ENCODE results near the gene PEX14. TPM values are rescaled to one million over a fixed set of nuclear protein-coding genes. Genes with fewer than 3 reads are reported as not detected.

The PEX14 gene
- polyA plus RNA-seq, 12 donors: 9.3 to 22.8 (median 13.2) TPM; not detected in 1

DNA sequence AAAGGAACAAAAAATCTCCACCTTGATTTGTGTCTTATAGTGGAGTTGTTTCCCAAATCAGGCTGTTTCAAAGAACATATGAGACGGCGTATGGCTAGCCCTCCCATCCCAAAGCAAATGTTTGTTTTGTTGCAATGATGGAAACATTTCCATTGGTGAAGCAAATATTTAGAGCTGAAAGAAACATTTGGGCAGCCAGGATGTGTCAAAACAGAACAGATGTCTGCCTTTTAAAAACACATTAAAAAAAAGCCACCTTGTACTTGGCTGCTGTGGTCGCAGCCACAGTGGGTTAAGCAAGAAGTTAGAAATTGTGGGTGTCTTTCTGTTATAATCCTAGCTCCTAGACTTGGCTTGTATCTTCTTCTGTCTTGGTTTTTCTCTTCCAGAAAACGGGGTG, 116.3 kb downstream of the PEX14 start:
- DNase-seq: no peak

DNA sequence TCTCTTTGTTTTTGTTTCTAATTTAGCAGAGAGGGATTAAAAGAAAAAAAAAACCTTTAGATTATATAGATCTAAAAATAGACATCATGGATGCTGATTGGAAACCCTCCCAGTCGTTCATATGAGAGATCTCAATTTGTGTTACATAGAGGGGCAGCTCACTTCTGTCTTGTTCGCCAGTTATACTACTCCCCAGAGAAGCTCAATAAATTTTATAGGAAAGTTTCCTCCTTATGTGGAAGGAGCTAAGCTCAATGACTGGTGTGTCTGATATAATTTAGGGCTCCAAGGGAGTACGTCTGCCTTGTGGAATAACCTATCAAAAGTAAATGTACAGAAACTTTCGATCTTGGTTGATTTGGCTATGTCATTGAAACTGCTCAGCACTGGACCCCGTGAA, 117.6 kb downstream of the PEX14 start:
- DNase-seq: no peak

DNA sequence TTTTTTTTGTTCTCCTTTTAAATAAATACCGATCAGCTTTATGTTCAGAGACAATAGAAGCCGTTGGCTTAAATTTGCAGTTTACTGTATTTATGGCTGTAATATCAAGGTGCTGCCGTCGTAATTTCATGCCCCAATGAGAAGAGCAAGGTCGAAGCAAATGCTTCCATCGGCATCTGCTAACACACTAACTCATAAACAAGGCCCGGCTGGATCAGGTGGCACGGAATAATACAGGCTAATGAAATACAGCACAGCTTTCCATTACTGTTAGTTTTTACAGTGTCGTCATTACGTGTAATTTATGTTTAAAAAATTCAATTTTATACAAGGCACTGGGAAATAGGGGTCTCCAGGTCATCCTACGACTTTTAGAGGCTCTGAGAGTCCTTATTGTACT, 119.0 kb downstream of the PEX14 start:
- DNase-seq: no peak

DNA sequence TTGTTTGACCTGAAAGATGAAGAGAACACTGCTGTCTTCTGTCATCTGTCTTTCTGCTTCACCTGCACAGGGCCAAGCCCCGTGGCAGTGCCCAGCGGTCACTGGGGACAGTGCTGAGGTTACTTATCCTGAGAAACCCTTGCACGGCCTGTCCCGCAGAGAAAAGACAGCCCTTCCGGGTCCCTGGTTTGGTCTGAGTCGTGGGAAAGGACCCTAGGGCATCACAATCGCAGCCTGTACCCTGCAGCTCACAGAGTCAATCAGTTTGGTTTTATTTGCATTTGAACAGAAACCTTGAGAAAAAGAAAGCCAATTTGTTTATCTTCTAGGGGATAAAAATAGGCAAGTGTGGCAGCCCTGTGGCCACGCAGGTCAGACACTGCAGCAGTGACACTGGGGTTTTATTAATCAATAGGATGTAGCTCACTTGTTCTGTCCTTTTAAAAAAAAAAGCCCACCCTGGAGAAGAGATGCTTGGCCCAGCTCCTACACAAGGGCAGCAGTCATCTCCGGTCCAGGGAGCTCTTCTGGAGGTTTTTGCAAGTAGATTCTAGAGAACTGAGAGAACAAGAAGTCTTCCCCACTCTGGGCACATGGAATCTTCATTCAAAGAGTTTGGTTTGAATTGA, 120.0 kb downstream of the PEX14 start:
- no peak for DNase-seq

DNA sequence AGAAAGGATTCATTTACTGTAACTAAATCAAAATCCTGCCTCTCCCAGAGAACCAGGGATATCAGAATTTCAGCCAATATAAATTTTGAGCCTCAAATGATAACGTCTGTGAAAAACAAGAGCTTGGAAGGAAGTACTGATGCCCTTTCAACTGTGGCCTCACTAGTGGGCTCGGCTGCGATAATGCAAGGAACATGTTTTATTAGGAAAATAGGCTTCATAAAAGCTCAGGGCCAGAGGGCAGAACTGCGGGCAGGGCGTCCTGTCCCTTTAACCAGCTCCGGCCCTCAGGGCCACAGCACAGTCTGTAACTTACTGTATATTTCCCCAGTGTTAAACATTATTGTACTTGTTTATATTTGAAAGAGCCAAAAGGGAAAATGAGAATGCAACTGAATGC, 122.0 kb downstream of the PEX14 start:
- DNase-seq: no peak

DNA sequence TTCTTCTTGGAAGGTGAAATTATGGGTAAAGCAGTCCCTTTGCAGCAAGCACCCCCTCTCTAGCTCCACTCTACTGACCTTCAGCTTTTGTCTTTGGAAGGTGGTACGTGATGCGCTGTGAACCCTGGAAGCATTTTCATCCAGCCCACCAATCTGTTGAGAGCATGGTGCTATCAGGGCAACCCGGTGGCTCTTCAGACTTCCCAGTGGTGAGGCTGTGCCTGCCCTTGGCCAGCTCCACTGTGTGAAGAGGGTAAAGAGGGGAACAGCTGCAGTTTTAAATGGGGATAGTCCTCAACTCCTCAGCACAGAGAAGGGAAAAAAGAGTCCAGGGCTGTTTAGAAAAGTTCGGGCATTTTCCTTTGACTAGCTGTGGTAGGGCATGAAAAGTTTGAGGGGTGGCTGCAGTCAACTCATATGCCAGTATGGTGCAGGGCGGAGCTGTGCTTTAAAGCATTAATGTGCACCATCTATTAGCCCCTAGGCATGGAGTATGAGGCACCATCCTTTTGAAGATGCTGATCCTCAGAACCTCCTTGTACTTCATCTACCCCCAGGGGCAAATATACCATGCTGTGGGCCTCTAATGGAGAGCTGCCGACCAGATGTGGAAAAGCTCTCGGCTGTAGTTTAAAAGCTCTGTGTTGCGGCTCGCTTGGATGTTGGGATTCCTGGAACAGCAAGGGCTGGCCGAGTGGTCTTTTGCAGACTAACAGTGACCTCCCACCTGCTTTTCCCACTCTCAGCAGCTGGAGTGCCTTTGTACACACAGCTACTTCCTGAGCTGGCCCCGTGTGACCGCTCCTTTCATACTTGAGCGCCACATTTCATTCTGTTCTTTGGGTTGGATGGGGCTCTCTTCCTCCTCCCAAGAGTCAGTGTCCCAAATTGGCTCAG, 123.0 kb downstream of the PEX14 start:
- no peak for DNase-seq

DNA sequence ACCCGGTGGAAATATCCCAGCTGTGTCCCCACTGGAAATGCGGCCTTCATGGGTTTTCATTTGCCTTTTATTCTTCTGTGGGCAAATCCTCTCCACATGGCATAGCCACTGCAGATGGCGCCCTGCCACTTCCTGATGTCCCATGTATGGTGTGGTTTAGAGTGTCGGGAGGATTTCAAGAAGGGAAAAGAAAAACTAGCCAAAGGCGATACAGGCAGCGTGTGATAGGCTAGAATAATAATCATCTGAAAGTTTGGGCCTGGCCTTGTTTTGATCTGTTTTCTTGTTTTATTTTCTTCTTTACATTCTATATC, 123.6 kb downstream of the PEX14 start:
- peak; percentile 16 for DNase-seq

DNA sequence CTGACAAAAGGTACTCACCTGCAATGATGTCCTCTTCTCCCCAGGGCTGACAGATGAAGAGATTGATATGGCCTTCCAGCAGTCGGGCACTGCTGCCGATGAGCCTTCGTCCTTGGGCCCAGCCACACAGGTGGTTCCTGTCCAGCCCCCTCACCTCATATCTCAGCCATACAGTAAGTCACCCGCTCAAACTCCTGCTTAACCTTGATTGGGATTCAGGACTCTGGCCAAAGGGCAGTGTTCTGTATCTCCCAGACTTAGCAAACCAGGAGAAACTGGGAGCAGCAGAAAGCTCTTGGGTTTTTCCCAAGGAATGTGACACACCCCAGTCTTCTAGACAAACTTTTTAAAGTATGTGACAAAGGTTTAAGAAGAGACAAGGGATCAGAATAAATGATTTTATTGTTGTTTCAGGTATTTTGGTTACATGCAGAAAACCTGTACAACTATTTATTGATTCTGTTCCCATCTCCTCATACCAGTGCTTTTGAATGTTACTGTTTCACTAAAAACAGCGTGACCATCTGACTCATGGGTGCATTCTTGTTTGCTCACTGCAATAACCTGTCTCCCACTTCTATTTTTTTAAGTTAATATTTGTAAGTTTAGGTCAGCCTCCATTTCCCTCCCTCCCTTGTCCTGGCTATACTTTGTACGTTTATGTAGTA, 124.6 kb downstream of the PEX14 start:
- DNase-seq: no peak

DNA sequence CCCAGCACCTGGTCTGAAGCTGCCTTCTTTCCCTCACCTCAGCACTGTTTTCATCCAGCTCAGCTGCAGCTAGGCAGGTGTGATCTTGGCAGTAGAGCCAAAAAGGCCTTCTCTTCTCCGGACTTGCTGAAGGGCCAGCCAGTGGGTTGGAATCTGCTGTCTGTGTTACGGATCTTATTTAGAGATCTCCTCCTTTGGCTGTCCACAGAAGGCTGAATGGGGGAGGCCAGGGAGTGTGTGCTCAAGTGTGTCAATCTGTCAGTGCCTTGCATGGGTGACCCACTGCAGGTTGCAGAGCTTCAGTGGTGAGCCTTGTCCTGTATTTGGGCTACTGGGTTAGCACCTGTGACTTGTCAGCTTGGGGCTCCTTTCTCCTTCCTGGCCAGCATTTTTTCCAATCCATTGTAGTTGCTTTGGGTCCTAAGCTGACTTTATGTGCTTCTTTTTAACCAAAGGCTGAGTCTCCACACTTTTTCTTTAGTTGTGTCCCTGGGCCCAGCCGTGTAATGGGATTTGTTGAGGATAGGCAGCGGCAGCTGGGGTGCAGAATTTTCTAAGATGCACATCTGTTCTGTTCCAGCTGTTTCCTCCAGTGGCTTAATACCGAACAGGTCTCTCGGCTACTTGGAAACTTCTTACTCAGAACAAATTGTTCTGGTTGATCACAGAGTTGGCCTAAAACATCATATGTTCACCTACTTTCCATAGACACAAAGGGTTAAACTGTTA, 126.8 kb downstream of the PEX14 start:
- DNase-seq: no peak

DNA sequence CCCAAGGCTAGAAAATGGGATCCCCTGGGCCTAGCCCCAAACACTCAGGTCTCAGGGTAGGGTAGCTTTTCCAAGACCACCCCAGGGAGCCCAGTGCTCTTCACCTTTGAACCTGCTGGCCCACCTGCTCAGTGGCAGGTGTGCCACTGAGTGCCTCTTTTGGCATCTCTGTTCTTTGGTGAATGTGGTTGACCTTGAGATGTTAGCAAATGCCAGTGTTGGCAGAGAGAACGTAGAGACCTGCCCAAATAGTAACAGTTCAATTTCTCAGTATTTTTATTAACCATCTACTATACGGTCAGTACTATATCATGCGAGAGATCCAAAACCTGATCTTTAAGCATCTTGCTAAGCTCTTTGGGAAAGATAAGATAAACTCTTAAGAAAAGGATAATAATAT, 128.2 kb downstream of the PEX14 start:
- no peak for DNase-seq

DNA sequence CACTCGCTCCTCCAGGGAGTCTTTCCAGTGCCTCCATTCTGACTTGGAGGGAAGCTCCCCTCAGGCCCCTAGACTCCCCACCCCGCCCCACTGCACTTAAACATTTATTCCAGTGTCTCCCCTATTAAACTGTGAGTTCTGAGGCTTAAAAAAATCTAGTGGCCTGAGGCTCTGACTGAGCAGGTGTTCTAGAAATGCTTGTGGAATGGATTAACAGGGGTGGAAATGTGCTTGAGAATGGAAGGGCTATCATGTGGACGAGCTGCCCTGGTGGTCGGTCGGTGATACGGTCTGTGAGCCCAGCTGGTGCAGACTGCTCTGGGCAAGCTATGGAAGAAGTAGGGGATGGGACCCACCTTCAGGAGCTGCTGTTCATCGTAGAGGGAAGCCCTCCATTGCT, 130.2 kb downstream of the PEX14 start:
- no peak for DNase-seq

DNA sequence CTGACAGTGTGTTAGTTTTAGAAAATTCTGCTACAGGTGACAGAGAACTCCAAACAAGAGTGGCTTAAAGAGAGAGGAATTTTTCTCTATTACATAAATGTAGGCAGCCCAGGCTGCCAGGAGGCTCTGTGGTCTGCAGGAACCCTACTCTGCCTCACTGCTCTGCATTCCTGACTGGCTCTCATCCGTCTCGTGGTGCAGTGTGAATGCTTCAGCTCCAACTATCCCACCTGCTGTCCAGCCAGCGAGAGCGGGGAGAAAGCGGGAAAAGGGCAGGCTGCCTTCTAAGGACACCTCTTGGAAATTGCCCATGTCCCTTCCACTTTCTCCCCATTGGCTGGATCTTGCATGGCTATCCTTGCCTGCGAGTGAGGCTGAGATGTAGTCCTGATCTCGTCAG, 131.3 kb downstream of the PEX14 start:
- no peak for DNase-seq

DNA sequence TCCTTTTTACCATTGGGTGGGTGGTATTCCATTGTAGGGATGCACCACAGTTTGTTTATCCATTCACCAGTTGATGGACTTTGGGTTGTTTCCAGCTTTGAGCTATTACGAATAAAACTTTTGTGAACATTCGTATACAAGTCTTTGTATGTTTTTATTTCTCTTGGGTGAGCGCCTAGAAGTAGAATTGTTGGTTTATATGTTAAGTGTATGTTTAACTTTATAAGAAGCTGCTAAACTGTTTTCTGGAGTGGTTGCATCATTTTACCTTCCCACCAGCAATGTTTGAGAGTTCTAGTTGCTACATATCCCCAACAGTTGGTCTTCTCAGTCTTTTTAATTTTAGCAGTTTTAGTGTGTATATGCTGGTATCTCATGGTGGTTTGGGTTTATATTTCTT, 132.5 kb downstream of the PEX14 start:
- DNase-seq: no peak

DNA sequence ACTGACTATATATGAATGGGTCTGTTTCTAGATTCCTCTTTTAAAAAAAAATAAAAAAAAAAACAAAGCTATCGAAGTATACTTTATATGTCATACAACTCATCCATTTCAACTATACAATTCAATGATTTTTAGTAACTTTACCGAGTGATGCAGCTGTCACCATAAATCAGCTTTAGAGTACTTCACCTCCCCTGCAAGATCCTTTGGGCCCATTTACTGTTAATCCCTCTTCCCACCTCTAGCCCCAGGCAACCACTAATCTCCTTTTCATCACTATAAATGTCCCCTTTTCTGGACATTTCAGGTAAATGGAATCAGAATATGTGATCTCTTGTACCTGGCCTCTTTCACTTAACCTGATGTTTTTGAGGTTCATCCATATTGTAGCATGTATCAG, 133.9 kb downstream of the PEX14 start:
- DNase-seq: no peak

DNA sequence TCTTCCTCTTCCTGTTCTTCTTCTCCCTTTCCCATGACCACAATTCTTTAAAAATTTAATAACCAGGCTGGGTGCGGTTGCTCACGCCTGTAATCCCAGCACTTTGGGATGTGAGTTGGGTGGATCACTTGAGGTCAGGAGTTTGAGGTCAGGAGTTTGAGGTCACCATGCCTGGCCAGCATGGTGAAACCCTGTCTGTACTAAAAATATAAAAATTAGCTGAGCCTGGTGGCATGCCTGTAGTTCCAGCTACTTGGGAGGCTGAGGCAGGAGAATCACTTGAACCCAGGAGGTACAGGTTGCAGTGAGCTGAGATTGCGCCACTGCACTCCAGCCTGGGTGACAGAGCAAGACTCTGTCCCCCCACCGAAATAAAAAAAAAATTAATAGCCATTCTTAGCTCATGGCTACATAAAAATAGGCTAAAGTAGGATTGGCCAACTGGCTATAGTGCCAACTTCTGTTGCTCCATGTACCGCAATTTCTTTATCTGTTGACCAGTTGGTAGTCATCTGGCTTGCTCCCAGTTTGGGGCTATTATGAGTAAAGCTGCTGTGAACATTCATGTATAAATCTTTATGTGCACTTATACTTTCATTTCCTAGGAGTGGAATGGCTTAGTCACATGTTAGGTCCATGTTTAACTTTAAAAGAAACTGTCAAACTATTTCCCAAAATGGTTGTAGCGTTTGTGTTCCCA, 136.3 kb downstream of the PEX14 start:
- no peak for DNase-seq

DNA sequence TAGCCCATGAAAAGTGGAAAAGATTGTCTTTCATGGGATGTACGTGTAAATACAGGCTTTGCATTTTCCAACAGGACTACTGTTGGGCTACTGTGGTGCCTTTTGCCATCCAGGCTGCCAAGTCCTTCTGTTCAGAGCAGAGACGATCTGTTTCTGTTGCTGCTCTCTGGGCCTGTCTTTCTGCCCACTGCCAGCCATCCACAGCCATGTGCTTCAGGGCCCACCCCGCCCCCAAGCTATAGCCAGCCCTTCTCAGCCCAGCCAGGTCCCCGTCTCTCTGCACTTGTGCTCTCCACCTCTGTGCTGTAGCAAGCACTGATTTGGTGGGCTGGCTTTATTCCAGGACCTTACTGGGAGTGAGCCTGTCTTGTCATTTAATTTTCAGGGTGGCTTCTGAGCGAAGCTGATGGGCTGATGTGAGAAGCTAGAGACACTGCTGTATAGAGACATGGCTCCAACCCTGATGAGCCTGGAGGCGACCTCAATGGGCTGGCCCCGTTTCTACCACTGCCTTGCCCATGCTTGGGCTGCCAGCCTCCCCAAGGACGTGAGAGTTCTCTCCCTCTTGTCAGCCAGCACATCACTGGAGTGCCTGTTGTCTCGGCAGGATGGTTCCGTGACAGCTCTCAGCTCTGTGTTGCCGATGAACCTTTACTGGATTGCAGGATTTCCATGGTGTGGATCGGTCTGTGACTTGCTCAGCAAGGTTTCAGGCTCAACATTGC, 137.8 kb downstream of the PEX14 start:
- no peak for DNase-seq

DNA sequence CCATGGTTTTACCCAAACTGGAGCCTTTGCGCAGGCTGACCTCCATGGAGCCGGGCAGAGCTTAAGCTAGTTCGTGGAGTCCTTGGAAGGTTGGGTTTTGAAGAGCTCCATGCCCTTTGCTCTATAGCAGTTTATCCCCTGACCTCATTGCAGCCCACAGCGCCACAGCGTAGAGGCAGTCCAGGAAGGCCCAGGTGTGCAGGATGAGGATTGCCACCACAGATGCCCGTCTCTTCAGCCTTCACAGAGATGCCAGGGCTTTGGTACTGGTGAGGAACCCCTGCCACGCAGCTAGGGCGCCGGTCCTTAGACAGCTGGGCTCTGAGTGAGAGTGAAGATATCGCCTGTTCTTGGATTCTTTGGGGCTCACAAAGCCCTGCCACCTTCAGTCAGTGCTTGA, 138.6 kb downstream of the PEX14 start:
- no peak for DNase-seq

DNA sequence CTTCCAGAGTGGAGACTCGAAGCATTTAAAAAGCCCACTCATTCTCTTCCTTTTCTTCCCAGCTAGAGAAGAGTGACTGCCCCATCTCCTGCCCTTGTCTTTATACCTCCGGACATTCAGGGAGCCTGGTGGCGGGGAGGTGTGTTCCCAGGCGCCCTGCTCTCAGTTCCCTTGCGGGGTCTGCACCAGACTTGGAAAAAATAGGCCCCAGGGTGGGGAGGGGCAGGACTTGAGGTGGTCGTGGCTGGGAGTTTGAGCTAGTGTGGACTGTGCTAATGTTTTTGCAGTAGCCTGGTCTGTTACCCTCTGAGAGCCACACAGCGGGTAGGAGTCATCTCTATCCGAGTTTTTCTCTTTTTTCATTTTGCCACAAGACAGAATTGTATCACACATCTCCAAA, 139.1 kb downstream of the PEX14 start:
- DNase-seq: no peak

DNA sequence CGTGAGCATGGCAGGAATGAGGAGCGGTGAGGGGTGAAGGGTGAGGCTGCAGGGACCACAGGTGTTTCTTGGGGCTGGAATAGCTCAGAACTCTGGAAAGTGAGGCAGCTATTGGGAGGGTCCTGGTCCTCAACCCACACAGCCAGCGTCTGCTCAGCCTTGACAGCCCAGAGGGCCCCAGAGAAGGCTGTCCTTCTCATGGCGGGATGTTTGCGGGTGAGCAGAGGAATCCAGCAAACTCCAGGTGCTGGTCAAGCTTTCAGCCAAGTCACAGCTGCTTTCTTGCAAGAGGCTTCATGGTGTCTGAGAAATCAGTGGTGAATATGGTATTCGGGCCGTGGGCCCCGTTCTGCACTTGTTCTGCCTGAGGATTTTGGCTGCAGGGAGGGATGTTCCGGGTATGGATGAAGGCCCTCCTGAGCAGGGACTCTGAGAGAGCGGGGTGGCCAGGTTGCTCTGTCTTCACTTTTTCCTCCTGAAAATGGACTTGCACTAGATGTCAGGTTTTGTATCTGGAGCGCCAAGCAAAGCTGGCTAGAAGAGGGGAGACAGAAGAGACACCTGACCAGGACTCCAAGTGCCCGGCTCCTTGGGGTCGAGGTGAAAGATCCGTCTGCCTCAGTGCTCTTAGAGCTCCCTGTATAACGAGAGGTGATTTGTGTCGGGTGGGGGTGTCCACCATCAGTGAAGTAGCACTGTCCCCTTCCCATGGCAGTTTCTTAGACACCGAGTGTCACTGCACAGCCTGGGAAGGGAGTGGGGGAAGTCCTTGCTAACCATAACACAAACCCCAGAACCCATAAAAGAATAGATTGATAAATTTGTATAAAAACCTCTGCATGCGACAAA, 139.9 kb downstream of the PEX14 start:
- DNase-seq: no peak

DNA sequence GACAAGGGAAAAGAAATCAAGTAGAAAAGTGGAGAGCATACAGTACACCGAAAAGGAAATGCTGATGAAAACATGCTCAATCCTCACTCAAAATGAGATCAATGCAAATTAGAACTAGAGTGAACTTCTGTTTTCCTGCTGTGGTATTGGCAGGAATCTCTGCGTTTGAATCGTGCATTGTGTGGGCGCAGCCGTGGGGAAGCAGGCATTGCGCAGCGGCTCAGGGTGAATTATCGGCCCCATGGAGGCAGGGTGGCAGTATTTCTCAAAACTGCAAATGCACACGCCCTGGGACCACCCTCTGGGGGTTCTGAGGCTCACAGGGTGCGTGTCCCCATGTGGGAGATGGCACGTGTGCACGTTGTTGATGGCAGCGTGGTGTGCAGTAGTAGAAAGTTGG, 140.6 kb downstream of the PEX14 start:
- DNase-seq: no peak

Measured in muscle of arm (tissue), 12 donors.